BJ (cell line): ENCODE results near the gene KANTR. TPM values are rescaled to one million over a fixed set of nuclear protein-coding genes. Genes with fewer than 3 reads are reported as not detected.
"Not testable (repeated sequence)": the region's sequence is repeated elsewhere in the genome, so short reads cannot be mapped to it uniquely, and the experiment has no call there.

Source experiments
- CTCF ChIA-PET: fragments of 350-600 bp; formaldehyde crosslinking; extraction: SDS; loops from one replicate; lab custom pipeline; 2021; ENCODE audit warnings: antibody characterized with exemption, inconsistent platforms; lab: Yijun Ruan, JAX
- POLR2A ChIA-PET: fragments of 300-600 bp; sonication (Branson Sonifier 250); formaldehyde crosslinking; extraction: SDS; loops from one replicate; lab custom pipeline; 2021; ENCODE audit warnings: antibody characterized with exemption; lab: Charles Lee
- DNase-seq: peaks from one replicate; pipeline ENCODE4 v3.0.0-alpha.2; 2011; ENCODE audit warnings: low read depth
- H3K27me3 ChIP-seq: 2 replicates; pipeline ENCODE4 v1.6.0; 2011; ENCODE audit warnings: low read length; ENCODE audit not compliant: control insufficient read depth, insufficient read depth
- H3K36me3 ChIP-seq: 2 replicates; pipeline ENCODE4 v1.5.1; 2011; ENCODE audit warnings: low read length; ENCODE audit not compliant: control insufficient read depth, insufficient read depth
- H3K4me3 ChIP-seq: 2 replicates; pipeline ENCODE4 v1.5.1; 2011; ENCODE audit warnings: low read depth, mild to moderate bottlenecking, control low read depth, low read length
- CTCF ChIP-seq: IDR thresholded peaks from 2 replicates; pipeline ENCODE4 v1.5.1; 2011; ENCODE audit warnings: low read depth, mild to moderate bottlenecking, control low read depth, inconsistent platforms, low read length, moderate library complexity; ENCODE audit not compliant: insufficient read depth
- polyA plus RNA-seq: library from polyadenylated mRNA; depleted of rRNA; stranded (reverse); fragments of >200 nt; gene quantifications from 2 replicates; pipeline ENCODE4 v1.2.3, GENCODE V29; 2011; rRNA removed
- small RNA-seq: library from RNA; depleted of rRNA; stranded (forward); fragments of <200 nt; gene quantifications from one replicate; pipeline ENCODE3, GENCODE V24; 2012; ENCODE audit warnings: low replicate concordance, low read depth; ENCODE audit not compliant: insufficient read length

The KANTR gene
- polyA plus RNA-seq, 1 experiment, result 2.3 TPM

- DNase-seq, result no peak
- Histone ChIP-seq H3K4me3 (no peak overlapping the region), H3K36me3 (no peaks in the 10 kb centered on the region), H3K27me3 (no peaks in the 10 kb centered on the region)
- POLR2A ChIA-PET, result no interaction called here
- no peak for TF ChIP-seq CTCF
- CTCF ChIA-PET, result no interaction called here
Measured at GRCh38 chrX:53163436-53163835, 69.5 kb downstream of the KANTR start.

GRCh38 chrX:53164566-53164965, 70.6 kb downstream of the KANTR start:
- H3K36me3 ChIP-seq, CTCF ChIA-PET, H3K4me3 ChIP-seq, POLR2A ChIA-PET, DNase-seq, H3K27me3 ChIP-seq: not testable (repeated sequence)

- Histone ChIP-seq H3K36me3 (no peaks in the 10 kb centered on the region), H3K27me3 (no peaks in the 10 kb centered on the region), H3K4me3 (no peak overlapping the region)
- ChIA-PET CTCF (no interaction called here), POLR2A (no interaction called here)
- no peak for TF ChIP-seq CTCF
- DNase-seq, result no peak
Measured at GRCh38 chrX:53166103-53166502, 72.2 kb downstream of the KANTR start.

GRCh38 chrX:53171356-53171755, 77.4 kb downstream of the KANTR start:
- Histone ChIP-seq H3K27me3 (no peaks in the 10 kb centered on the region), H3K36me3 (no peaks in the 10 kb centered on the region), H3K4me3 (no peak overlapping the region)
- TF ChIP-seq CTCF, result no peak
- CTCF ChIA-PET, result interaction anchor here (0.6 to 1.1 kb wide), 2 partner anchors 14 to 53 kb away, joined by 3 read pairs; no protein-coding TSS in a partner anchor
- POLR2A ChIA-PET, result no interaction called here
- no peak for DNase-seq

Small RNAs within 50 kb of the gene (small RNA-seq; reads per million reads assigned to genes)
- gene AL139396.1 (not detected), gene AL591212.2 (not detected)

Other genes with a start within 250 kb of the KANTR start
- not detected in 2 replicates for gene XAGE3, start 226.1 kb upstream of the KANTR start, polyA plus RNA-seq
- 28.8 and 49.5 TPM in 2 replicates for gene FAM156B, start 196.8 kb upstream of the KANTR start, polyA plus RNA-seq
- gene FAM156A, start 135.6 kb upstream of the KANTR start, polyA plus RNA-seq, result 27.6 and 33.3 TPM in 2 replicates
- gene GPR173, start 45.4 kb upstream of the KANTR start, polyA plus RNA-seq, result 1.7 and 2.7 TPM in 2 replicates
- gene TSPYL2, start 11.8 kb upstream of the KANTR start, polyA plus RNA-seq, result 22.9 and 29.3 TPM in 2 replicates
- gene KDM5C, start 131.1 kb downstream of the KANTR start, polyA plus RNA-seq, result 48.5 and 67.1 TPM in 2 replicates
- 10.6 and 13.5 TPM in 2 replicates for gene IQSEC2, start 187.4 kb downstream of the KANTR start, polyA plus RNA-seq